Tibial nerve (tissue), 4 donors: ENCODE results near the gene SRA1.

Experiments
- EP300 ChIP-seq, 2 donors: sonication (generic); formaldehyde crosslinking; IDR thresholded peaks; one replicate each; pipeline ENCODE4 v1.6.1; 2017; ENCODE audit warnings: antibody characterized with exemption in 2 of 2, mild to moderate bottlenecking in 1 of 2
- POLR2A ChIP-seq, 2 donors: fragments of 450-650 bp; IDR thresholded peaks; one replicate each; pipeline ENCODE4 v1.6.1; 2017; ENCODE audit warnings: antibody characterized with exemption in 2 of 2, mild to moderate bottlenecking in 2 of 2, moderate library complexity in 2 of 2
- TF ChIP-seq, protein P1 (sequence below), 5 experiments: fragments of 200-600 bp in 3 of 5; fragments of 450-650 bp in 2 of 5; sonication (generic) in 3 of 5; IDR thresholded peaks; one replicate each; pipeline ENCODE4 v1.5.1; 2016 to 2019; ENCODE audit warnings: antibody characterized with exemption in 5 of 5, mild to moderate bottlenecking in 3 of 5, moderate library complexity in 2 of 5

DNA sequence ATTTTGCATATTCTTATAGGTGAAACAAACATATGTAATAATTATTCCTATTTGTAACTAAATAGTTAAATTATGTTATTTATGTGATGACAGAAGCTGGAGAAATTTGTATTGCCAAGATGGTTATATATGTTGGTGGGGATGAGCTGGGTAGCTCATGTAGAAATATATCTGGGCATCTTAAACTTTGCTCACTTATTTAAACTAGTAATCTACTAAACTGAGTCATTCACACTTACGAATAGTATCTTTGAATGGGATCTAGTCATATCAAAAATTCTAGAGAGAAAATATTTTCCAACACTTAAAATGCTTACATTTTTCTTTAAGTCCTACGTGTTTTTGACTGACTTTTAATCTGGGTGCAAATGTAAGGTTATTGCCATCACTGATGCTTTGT lies 54.4 kb downstream of the SRA1 start:
- TF ChIP-seq, protein P1, sequence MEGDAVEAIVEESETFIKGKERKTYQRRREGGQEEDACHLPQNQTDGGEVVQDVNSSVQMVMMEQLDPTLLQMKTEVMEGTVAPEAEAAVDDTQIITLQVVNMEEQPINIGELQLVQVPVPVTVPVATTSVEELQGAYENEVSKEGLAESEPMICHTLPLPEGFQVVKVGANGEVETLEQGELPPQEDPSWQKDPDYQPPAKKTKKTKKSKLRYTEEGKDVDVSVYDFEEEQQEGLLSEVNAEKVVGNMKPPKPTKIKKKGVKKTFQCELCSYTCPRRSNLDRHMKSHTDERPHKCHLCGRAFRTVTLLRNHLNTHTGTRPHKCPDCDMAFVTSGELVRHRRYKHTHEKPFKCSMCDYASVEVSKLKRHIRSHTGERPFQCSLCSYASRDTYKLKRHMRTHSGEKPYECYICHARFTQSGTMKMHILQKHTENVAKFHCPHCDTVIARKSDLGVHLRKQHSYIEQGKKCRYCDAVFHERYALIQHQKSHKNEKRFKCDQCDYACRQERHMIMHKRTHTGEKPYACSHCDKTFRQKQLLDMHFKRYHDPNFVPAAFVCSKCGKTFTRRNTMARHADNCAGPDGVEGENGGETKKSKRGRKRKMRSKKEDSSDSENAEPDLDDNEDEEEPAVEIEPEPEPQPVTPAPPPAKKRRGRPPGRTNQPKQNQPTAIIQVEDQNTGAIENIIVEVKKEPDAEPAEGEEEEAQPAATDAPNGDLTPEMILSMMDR (IDR thresholded peaks at IDR 0.05), result no peak
- TF ChIP-seq EP300 (IDR thresholded peaks at IDR 0.05) (no peak), POLR2A (IDR thresholded peaks at IDR 0.05) (no peak)
